Endothelial cell of umbilical vein (primary cell): ENCODE results near the gene AFTPH. TPM values are rescaled to one million over a fixed set of nuclear protein-coding genes. Genes with fewer than 3 reads are reported as not detected.

Experiments
- BruUV-seq: library from RNA; stranded (reverse); fragments of 400-500 nt; replicated peaks from 2 replicates; lab custom pipeline; 2021; lab: Mats Ljungman, UMichigan
- CTCF ChIA-PET: fragments of 300-600, 350-600 bp; sonication (Branson Sonifier 250); formaldehyde crosslinking; loops from one replicate; lab custom pipeline; 2021; ENCODE audit warnings: antibody characterized with exemption, inconsistent platforms; lab: Charles Lee
- POLR2A ChIA-PET: fragments of 300-600, 350-600 bp; sonication (Branson Sonifier 250); formaldehyde crosslinking; loops from one replicate; lab custom pipeline; 2021; ENCODE audit warnings: antibody characterized with exemption, inconsistent platforms; lab: Charles Lee
- DNase-seq: peaks from one replicate; pipeline ENCODE4 v3.0.0-alpha.2; 2011; ENCODE audit warnings: low read depth, low spot score
- FAIRE-seq: peaks from 2 replicates; lab custom pipeline; 2011; peaks lifted over from hg19 to GRCh38; lab: Jason Lieb, UNC
- H2AFZ ChIP-seq: 2 replicates; pipeline ENCODE4 v1.6.0; 2012; ENCODE audit warnings: low read depth, low read length, control low read depth, inconsistent platforms
- H3K27ac ChIP-seq: 2 replicates; pipeline ENCODE4 v1.5.1; 2011; ENCODE audit warnings: low read depth, mild to moderate bottlenecking, control low read depth, low read length, moderate library complexity; ENCODE audit not compliant: insufficient read depth
- H3K27me3 ChIP-seq, 2 experiments: 2 replicates each; pipeline versions ENCODE4 v1.6.0 to v1.6.1; 2011; ENCODE audit warnings: low read length in 2 of 2, mixed read lengths in 1 of 2; ENCODE audit not compliant: control insufficient read depth in 2 of 2, insufficient read depth in 2 of 2
- H3K36me3 ChIP-seq, 2 experiments: 2 replicates in 1 of 2; 3 replicates in 1 of 2; pipeline ENCODE4 v1.5.1; 2011; ENCODE audit warnings: low read length in 2 of 2, mild to moderate bottlenecking in 1 of 2, moderate library complexity in 1 of 2; ENCODE audit not compliant: control insufficient read depth in 2 of 2, insufficient read depth in 2 of 2; ENCODE audit errors: extremely low read depth in 1 of 2
- H3K4me1 ChIP-seq: 3 replicates; pipeline ENCODE4 v1.5.1; 2011; ENCODE audit warnings: mild to moderate bottlenecking, low read length; ENCODE audit not compliant: control insufficient read depth, insufficient read depth; ENCODE audit errors: extremely low read depth
- H3K4me2 ChIP-seq: 2 replicates; pipeline ENCODE4 v1.6.1; 2011; ENCODE audit warnings: low read length, control low read depth, mixed read lengths; ENCODE audit not compliant: insufficient read depth
- H3K4me3 ChIP-seq, 3 experiments: fragments of 200-600 bp in 1 of 3; sonication (generic), shearing (Covaris generic) in 1 of 3; replicated peaks in 1 of 3; 2 replicates each; pipeline ENCODE4 v1.5.1; 2011 to 2016; ENCODE audit warnings: control low read depth in 3 of 3, low read length in 3 of 3, mild to moderate bottlenecking in 2 of 3, inconsistent platforms in 1 of 3, low read depth in 1 of 3, moderate library complexity in 1 of 3; ENCODE audit not compliant: insufficient read depth in 1 of 3
- H3K79me2 ChIP-seq: 2 replicates; pipeline ENCODE4 v1.6.0; 2012; ENCODE audit warnings: low read length, inconsistent platforms; ENCODE audit not compliant: control insufficient read depth, insufficient read depth
- H3K9ac ChIP-seq: replicated peaks from 2 replicates; pipeline ENCODE3; 2011; ENCODE audit warnings: low read length, control low read depth; ENCODE audit not compliant: insufficient read depth; ENCODE audit errors: extremely low read depth
- H3K9me1 ChIP-seq: replicated peaks from 3 replicates; pipeline ENCODE4 v1.6.0; 2011; ENCODE audit warnings: mild to moderate bottlenecking, low read length; ENCODE audit not compliant: control insufficient read depth, insufficient read depth; ENCODE audit errors: extremely low read depth
- H3K9me3 ChIP-seq: replicated peaks from 2 replicates; pipeline ENCODE4 v1.5.1; 2012; ENCODE audit warnings: low read length, inconsistent platforms; ENCODE audit not compliant: control insufficient read depth, insufficient read depth
- H4K20me1 ChIP-seq: replicated peaks from 2 replicates; pipeline ENCODE3; 2011; ENCODE audit warnings: mild to moderate bottlenecking, low read length; ENCODE audit not compliant: control insufficient read depth, insufficient read depth; ENCODE audit errors: extremely low read depth
- EZH2 ChIP-seq: IDR thresholded peaks from 2 replicates; pipeline ENCODE4 v1.6.1; 2012; ENCODE audit warnings: borderline replicate concordance, low read depth, mild to moderate bottlenecking, moderate library complexity, low read length, inconsistent platforms; ENCODE audit not compliant: severe bottlenecking
- GATA2 ChIP-seq: IDR thresholded peaks from 2 replicates; pipeline ENCODE4 v1.7.0; 2011; ENCODE audit warnings: low read depth, mild to moderate bottlenecking, moderate library complexity, mixed read lengths, low read length; ENCODE audit not compliant: insufficient read length, insufficient read depth
- JUN ChIP-seq: IDR thresholded peaks from 2 replicates; pipeline ENCODE4 v1.6.1; 2011; ENCODE audit warnings: borderline replicate concordance, low read depth; ENCODE audit not compliant: insufficient read length, insufficient read depth
- POLR2A ChIP-seq: IDR thresholded peaks from 2 replicates; pipeline ENCODE4 v1.6.1; 2012; ENCODE audit warnings: low read depth, mild to moderate bottlenecking, control low read depth, low read length
- dilution Hi-C: fragments of 300-500 bp; cut with MboI; formaldehyde crosslinking; loops from one replicate; pipeline ENCODE4 v1.15.0; 2019; ENCODE audit warnings: low sequenced_read_pairs; ENCODE audit not compliant: extremely low pct_ligation_motif_present
- intact Hi-C: fragments of 100-400 bp; cut with micrococcal nuclease; formaldehyde crosslinking; loops from one replicate; pipeline ENCODE4 v1.10.0; 2022
- polyA plus RNA-seq, 4 experiments: library from polyadenylated mRNA; depleted of rRNA in 3 of 4; stranded (reverse) in 3 of 4; unstranded in 1 of 4; fragments of >200 nt; gene quantifications; 2 replicates each; pipeline versions ENCODE4 v1.2.1 to v1.2.3, GENCODE V29; 2011 to 2012; ENCODE audit warnings: missing spikeins in 1 of 4
- total RNA-seq: library from RNA; stranded (reverse); gene quantifications from 2 replicates; pipeline ENCODE4 v1.2.3, GENCODE V29; 2021
- TF ChIP-seq, protein P1 (sequence below), 2 donors: IDR thresholded peaks; 1 replicate in 1 of 2; 2 replicates in 1 of 2; pipeline ENCODE4 v1.5.1; 2011; ENCODE audit warnings: low read length in 2 of 2, mild to moderate bottlenecking in 2 of 2, moderate library complexity in 2 of 2, control low read depth in 1 of 2, inconsistent platforms in 1 of 2, low read depth in 1 of 2; ENCODE audit not compliant: insufficient read depth in 1 of 2; ENCODE audit errors: extremely low read depth in 1 of 2
- TF ChIP-seq, protein P2 (sequence below): IDR thresholded peaks from 2 replicates; pipeline ENCODE4 v1.6.1; 2011; ENCODE audit not compliant: insufficient read depth, insufficient read length

Gene AFTPH
- total and polyA plus RNA-seq, 2 donors (not counting 3 experiments of a cell fraction or from before 2014, with no cell fraction given): 6.9 to 15.3 TPM

- TF ChIP-seq EZH2 (no peak), JUN (no peak), GATA2 (no peak), POLR2A (no peak)
- TF ChIP-seq, protein P1, sequence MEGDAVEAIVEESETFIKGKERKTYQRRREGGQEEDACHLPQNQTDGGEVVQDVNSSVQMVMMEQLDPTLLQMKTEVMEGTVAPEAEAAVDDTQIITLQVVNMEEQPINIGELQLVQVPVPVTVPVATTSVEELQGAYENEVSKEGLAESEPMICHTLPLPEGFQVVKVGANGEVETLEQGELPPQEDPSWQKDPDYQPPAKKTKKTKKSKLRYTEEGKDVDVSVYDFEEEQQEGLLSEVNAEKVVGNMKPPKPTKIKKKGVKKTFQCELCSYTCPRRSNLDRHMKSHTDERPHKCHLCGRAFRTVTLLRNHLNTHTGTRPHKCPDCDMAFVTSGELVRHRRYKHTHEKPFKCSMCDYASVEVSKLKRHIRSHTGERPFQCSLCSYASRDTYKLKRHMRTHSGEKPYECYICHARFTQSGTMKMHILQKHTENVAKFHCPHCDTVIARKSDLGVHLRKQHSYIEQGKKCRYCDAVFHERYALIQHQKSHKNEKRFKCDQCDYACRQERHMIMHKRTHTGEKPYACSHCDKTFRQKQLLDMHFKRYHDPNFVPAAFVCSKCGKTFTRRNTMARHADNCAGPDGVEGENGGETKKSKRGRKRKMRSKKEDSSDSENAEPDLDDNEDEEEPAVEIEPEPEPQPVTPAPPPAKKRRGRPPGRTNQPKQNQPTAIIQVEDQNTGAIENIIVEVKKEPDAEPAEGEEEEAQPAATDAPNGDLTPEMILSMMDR (IDR thresholded peaks at IDR 0.05; ENCODE audit: extremely low read depth in 1 of 2, insufficient read depth in 1 of 2, low read depth in 1 of 2, low read length in 2 of 2): no peak
- TF ChIP-seq, protein P2, sequence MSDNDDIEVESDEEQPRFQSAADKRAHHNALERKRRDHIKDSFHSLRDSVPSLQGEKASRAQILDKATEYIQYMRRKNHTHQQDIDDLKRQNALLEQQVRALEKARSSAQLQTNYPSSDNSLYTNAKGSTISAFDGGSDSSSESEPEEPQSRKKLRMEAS: no peak
- no peak overlapping the region for H3K4me3 ChIP-seq
- no peaks in the 10 kb centered on the region for H3K79me2 ChIP-seq
- H4K20me1 ChIP-seq: no peaks in the 10 kb centered on the region
- ChIA-PET CTCF (interaction anchor here (1.2 to 1.4 kb wide), 2 partner anchors 16 to 160 kb away, joined by 3 to 9 read pairs; no protein-coding TSS in a partner anchor), POLR2A (no interaction called here)
- H3K27me3 ChIP-seq: peaks cover 4 to 8% of the 10 kb centered on the region in 2 experiments
- no peak overlapping the region for H3K27ac ChIP-seq
- H3K9ac ChIP-seq: no peak overlapping the region
- H3K9me3 ChIP-seq: no peaks in the 10 kb centered on the region
- DNase-seq (no peak), FAIRE-seq (no peak)
- intact Hi-C loops: no loop called here
- no peaks in the 10 kb centered on the region for H3K9me1 ChIP-seq
- no TSS peak for BruUV-seq
- H3K36me3 ChIP-seq: no peaks in the 10 kb centered on the region
- dilution Hi-C loops: no loop called here
- H2AFZ ChIP-seq: no peak overlapping the region
- no peak overlapping the region for H3K4me2 ChIP-seq
- H3K4me1 ChIP-seq: peaks cover 31% of the 10 kb centered on the region
Observed at GRCh38 chr2:64491426-64491825, 32.7 kb upstream of the AFTPH start.
